HG02981 (cell line): ENCODE data around the gene BMP8B.

ENCODE experiments used
- ATAC-seq: cut with Tn5 transposase; IDR thresholded peaks from one replicate; pipeline ENCODE4 v1.9.1; 2021; ENCODE audit warnings: mild to moderate bottlenecking, moderate library complexity; ENCODE audit not compliant: unreplicated experiment

BMP8B gene

GRCh38 chr1:39729030-39729429, 59.6 kb downstream of the BMP8B start:
- ATAC-seq: no peak

- no peak for ATAC-seq
Observed at GRCh38 chr1:39727932-39728317, 60.7 kb downstream of the BMP8B start.

GRCh38 chr1:39727221-39727931, 61.3 kb downstream of the BMP8B start:
- no peak for ATAC-seq

GRCh38 chr1:39726600-39726999, 62.1 kb downstream of the BMP8B start:
- ATAC-seq: no peak

- no peak for ATAC-seq
Observed at GRCh38 chr1:39722495-39722894, 66.2 kb downstream of the BMP8B start.

- ATAC-seq: no peak
Observed at GRCh38 chr1:39721664-39722063, 67.0 kb downstream of the BMP8B start.

- no peak for ATAC-seq
Observed at GRCh38 chr1:39720094-39720999, 68.3 kb downstream of the BMP8B start.

- ATAC-seq: no peak
Observed at GRCh38 chr1:39717809-39718208, 70.9 kb downstream of the BMP8B start.

GRCh38 chr1:39713557-39713956, 75.1 kb downstream of the BMP8B start:
- ATAC-seq: no peak

GRCh38 chr1:39711966-39712340, 76.7 kb downstream of the BMP8B start:
- ATAC-seq: no peak

- no peak for ATAC-seq
Observed at GRCh38 chr1:39711104-39711965, 77.3 kb downstream of the BMP8B start.

GRCh38 chr1:39707506-39707905, 81.2 kb downstream of the BMP8B start:
- no peak for ATAC-seq
